ENCODE measurements around the gene ADCY6. TPM values are rescaled to one million over a fixed set of nuclear protein-coding genes. Genes with fewer than 3 reads are reported as not detected.

ADCY6 gene
- polyA plus RNA-seq, 1 donor (not counting 4 experiments of a cell fraction or from before 2014, with no cell fraction given), result 13.2 TPM

DNA sequence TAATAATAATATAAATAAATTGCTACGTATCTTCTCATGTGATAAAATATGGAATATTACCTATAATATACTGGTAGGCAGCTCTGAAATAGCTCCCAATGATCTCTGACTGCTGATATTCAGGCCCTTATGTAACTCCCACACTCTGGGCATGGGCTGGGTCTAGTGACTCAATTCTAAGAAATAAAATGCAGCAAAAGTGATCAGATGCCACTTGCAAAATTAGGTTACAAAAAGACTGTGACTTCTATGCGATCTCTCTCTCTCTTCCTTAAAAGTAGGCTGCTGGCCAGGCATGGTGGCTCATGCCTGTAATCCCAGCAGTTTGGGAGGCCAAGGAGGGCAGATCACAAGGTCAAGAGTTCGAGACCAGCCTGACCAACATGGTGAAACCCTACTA, 19.1 kb upstream of the ADCY6 start:
- no peaks in the 10 kb centered on the region for H3K79me2 ChIP-seq (ENCODE audit: control insufficient read depth, insufficient read depth, low read length)
- H3K9ac ChIP-seq (ENCODE audit: control insufficient read depth, extremely low read depth, insufficient read depth, low read length), result no peak overlapping the region
- no peaks in the 10 kb centered on the region for H4K20me1 ChIP-seq (ENCODE audit: control insufficient read depth, extremely low read depth, insufficient read depth, low read length)
- DNase-seq (ENCODE audit: low read depth, low spot score), result no peak
- H3K27ac ChIP-seq (ENCODE audit: control insufficient read depth, insufficient read depth, low read length), result no peak overlapping the region
- H3K4me2 ChIP-seq (ENCODE audit: control insufficient read depth, extremely low read depth, insufficient read depth, low read depth, low read length), result no peak overlapping the region
- no peaks in the 10 kb centered on the region for H3K9me3 ChIP-seq (ENCODE audit: control insufficient read depth, low read depth, low read length)
- no peak for FAIRE-seq
- no peaks in the 10 kb centered on the region for H3K36me3 ChIP-seq (ENCODE audit: control insufficient read depth in 2 of 2, extremely low read depth in 1 of 2, insufficient read depth in 2 of 2, low read length in 2 of 2)
- H3K9me1 ChIP-seq (ENCODE audit: control insufficient read depth, extremely low read depth, insufficient read depth, low read length), result no peaks in the 10 kb centered on the region
- dilution Hi-C loops (cut with MboI; ENCODE audit: extremely low pct_ligation_motif_present, low sequenced_read_pairs), result no loop called here
- no peaks in the 10 kb centered on the region for H3K4me1 ChIP-seq (ENCODE audit: control insufficient read depth, extremely low read depth, insufficient read depth, low read length)
- H3K4me3 ChIP-seq (ENCODE audit: control insufficient read depth in 2 of 3, extremely low read depth in 1 of 3, insufficient read depth in 2 of 3, low read depth in 1 of 3, low read length in 3 of 3), result no peak overlapping the region
- H2AFZ ChIP-seq (ENCODE audit: control insufficient read depth, low read length), result no peak overlapping the region
- TF ChIP-seq EZH2 (IDR thresholded peaks at IDR 0.05; ENCODE audit: low read length), result no peak
- TF ChIP-seq, protein P1, sequence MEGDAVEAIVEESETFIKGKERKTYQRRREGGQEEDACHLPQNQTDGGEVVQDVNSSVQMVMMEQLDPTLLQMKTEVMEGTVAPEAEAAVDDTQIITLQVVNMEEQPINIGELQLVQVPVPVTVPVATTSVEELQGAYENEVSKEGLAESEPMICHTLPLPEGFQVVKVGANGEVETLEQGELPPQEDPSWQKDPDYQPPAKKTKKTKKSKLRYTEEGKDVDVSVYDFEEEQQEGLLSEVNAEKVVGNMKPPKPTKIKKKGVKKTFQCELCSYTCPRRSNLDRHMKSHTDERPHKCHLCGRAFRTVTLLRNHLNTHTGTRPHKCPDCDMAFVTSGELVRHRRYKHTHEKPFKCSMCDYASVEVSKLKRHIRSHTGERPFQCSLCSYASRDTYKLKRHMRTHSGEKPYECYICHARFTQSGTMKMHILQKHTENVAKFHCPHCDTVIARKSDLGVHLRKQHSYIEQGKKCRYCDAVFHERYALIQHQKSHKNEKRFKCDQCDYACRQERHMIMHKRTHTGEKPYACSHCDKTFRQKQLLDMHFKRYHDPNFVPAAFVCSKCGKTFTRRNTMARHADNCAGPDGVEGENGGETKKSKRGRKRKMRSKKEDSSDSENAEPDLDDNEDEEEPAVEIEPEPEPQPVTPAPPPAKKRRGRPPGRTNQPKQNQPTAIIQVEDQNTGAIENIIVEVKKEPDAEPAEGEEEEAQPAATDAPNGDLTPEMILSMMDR (optimal IDR thresholded peaks at IDR 0.05 in 1 of 3, IDR thresholded peaks at IDR 0.05 in 1 of 3, conservative IDR thresholded peaks at IDR 0.05 in 1 of 3; ENCODE audit: extremely low read depth in 1 of 3, insufficient read depth in 2 of 3, low read length in 3 of 3), result no peak
- no peaks in the 10 kb centered on the region for H3K27me3 ChIP-seq (ENCODE audit: control insufficient read depth, extremely low read depth, insufficient read depth, low read length)

DNA sequence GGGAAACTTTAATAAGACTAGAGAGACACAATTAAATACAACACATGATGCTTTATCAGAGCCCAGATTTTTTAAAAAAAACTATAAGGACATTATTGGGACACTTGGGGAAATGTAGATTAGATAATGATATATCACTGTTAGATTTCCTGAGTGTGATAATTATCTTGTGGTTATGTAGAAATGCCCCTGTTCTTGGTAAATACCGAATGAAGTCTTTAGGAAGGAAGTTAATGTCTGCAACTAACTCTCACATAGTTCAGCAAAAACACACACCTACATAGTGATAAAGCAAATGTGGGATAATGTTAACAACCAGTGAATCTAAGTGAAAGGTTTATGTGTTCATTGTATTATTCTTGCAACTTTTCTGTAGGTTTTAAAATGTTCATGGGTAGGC, 14.8 kb upstream of the ADCY6 start:
- H3K4me3 ChIP-seq (ENCODE audit: control insufficient read depth in 2 of 3, extremely low read depth in 1 of 3, insufficient read depth in 2 of 3, low read depth in 1 of 3, low read length in 3 of 3), result no peak overlapping the region
- TF ChIP-seq EZH2 (IDR thresholded peaks at IDR 0.05; ENCODE audit: low read length), result no peak
- TF ChIP-seq, protein P1 (optimal IDR thresholded peaks at IDR 0.05 in 1 of 3, IDR thresholded peaks at IDR 0.05 in 1 of 3, conservative IDR thresholded peaks at IDR 0.05 in 1 of 3; ENCODE audit: extremely low read depth in 1 of 3, insufficient read depth in 2 of 3, low read length in 3 of 3), result no peak
- dilution Hi-C loops (cut with MboI; ENCODE audit: extremely low pct_ligation_motif_present, low sequenced_read_pairs), result no loop called here
- H4K20me1 ChIP-seq (ENCODE audit: control insufficient read depth, extremely low read depth, insufficient read depth, low read length), result no peaks in the 10 kb centered on the region
- H3K36me3 ChIP-seq (ENCODE audit: control insufficient read depth in 2 of 2, extremely low read depth in 1 of 2, insufficient read depth in 2 of 2, low read length in 2 of 2), result no peaks in the 10 kb centered on the region
- H3K79me2 ChIP-seq (ENCODE audit: control insufficient read depth, insufficient read depth, low read length), result no peaks in the 10 kb centered on the region
- no peaks in the 10 kb centered on the region for H3K27me3 ChIP-seq (ENCODE audit: control insufficient read depth, extremely low read depth, insufficient read depth, low read length)
- no peak for DNase-seq (ENCODE audit: low read depth, low spot score)
- no peaks in the 10 kb centered on the region for H3K9me1 ChIP-seq (ENCODE audit: control insufficient read depth, extremely low read depth, insufficient read depth, low read length)
- no peaks in the 10 kb centered on the region for H3K9me3 ChIP-seq (ENCODE audit: control insufficient read depth, low read depth, low read length)
- no peak overlapping the region for H2AFZ ChIP-seq (ENCODE audit: control insufficient read depth, low read length)
- H3K9ac ChIP-seq (ENCODE audit: control insufficient read depth, extremely low read depth, insufficient read depth, low read length), result no peak overlapping the region
- no peak for FAIRE-seq
- no peak overlapping the region for H3K4me2 ChIP-seq (ENCODE audit: control insufficient read depth, extremely low read depth, insufficient read depth, low read depth, low read length)
- no peaks in the 10 kb centered on the region for H3K4me1 ChIP-seq (ENCODE audit: control insufficient read depth, extremely low read depth, insufficient read depth, low read length)
- no peak overlapping the region for H3K27ac ChIP-seq (ENCODE audit: control insufficient read depth, insufficient read depth, low read length)

All from keratinocyte (primary cell).